HG02623 (cell line): ENCODE data around the gene TLE4.
"Not testable (repeated sequence)": the region's sequence is repeated elsewhere in the genome, so short reads cannot be mapped to it uniquely, and the experiment has no call there.

Experiments
- ATAC-seq: cut with Tn5 transposase; IDR thresholded peaks from one replicate; pipeline ENCODE4 v1.9.1; 2021; ENCODE audit warnings: moderate library complexity; ENCODE audit not compliant: unreplicated experiment

Gene TLE4

DNA sequence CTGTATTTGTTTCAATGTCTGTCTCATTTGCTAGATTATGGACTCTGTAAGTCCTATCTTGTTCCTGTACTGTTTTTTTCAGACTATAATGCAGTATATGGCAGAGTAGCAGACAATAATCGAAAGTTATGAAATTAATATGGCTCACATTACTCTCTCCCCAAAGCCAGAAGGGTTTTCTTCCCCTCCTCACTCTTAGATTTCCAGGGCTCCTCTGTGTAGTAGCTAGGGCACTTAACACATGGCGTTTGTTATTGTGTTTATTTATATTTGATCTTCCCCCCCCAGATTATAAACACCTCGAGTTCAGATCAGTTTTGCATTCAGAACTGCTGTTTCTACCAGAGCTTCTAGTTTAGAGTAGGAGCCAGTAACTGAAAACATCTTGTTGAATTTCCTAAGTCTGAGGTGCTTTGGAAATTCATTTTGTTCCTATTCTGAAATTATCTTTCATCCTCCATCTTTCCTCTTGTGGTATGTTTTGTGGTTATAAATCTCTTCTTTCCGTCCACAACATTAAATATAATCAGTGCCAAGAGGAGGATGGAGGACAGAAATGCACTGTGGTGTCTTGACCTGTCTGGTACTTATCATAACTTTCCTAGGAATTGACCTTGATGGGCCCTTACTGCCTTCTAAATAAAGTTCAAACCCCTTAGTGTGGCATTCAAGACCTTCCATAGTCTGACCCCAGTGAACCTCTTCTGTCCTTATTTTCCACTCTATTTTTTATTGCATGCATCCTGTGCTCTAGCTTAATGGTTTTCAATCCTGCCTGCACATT lies 27.0 kb downstream of the TLE4 start:
- no peak for ATAC-seq

DNA sequence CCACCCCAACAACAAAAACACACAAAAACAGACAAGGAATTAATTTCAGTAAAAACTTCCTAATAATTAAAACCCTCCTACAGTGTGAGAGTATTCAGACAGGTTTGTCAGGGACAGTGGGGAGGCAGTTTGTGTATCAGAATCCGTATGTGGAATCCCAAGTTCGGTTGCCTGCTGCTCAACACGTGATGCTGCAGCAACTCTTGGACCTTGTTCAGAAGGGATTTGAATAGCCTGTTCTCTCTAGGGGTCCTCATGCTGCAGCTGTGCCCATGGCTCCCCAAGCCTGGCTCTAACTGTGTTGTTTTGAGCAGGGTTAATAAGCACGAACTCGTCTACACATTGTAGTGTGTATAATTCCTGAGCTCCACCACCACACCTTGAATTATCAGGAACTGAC lies 28.7 kb downstream of the TLE4 start:
- ATAC-seq: no peak

DNA sequence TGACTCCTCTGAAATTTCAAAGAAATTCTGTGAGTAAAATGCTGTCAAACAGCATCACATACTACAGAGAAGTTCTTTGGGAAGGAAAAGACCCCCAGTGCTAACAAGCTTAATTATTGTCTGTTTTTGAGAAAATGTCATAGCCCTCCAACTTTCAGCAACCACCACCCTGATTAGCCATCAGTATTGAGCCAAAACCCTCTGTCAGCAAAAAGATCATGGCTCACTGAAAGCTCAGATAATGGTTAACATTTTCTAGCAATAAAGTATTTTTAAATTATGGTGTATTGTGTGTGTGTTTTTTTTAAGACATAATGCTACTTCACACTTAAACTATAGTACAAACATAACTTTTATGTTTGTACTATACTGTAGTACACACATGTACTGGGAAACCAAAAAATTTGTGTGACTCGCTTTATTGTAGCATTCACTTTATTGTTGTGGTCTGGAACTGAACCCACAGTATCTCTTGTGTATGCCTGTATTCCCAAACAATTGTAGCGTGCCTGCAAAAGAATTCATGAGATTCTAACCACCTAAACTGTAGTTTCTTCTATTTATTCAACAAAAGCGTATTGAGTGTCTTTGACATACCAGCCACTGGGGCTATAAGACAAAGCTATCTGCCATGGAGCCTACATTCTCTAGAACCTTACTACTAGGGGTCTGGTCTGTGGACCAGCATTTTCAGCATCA lies 31.6 kb downstream of the TLE4 start:
- ATAC-seq: no peak

DNA sequence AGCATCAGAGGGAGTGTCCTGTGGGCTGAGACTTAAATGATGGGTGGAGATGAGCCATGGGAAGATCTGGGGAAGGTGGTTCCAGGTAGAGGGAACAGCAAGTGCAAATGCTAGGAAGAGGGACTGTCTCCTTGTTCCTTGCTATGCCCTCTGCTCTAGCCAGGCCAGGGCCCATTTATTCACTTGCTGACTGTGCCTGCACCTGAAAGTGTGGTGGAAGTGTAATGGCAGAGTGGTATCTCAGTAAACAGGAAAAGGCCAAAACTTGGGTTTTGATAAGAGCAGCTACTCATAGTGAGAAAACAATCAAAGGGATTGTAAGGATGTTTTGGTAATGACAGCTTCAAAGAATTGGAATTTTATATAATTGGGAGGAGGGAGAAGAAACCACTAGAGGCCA lies 32.4 kb downstream of the TLE4 start:
- no peak for ATAC-seq

DNA sequence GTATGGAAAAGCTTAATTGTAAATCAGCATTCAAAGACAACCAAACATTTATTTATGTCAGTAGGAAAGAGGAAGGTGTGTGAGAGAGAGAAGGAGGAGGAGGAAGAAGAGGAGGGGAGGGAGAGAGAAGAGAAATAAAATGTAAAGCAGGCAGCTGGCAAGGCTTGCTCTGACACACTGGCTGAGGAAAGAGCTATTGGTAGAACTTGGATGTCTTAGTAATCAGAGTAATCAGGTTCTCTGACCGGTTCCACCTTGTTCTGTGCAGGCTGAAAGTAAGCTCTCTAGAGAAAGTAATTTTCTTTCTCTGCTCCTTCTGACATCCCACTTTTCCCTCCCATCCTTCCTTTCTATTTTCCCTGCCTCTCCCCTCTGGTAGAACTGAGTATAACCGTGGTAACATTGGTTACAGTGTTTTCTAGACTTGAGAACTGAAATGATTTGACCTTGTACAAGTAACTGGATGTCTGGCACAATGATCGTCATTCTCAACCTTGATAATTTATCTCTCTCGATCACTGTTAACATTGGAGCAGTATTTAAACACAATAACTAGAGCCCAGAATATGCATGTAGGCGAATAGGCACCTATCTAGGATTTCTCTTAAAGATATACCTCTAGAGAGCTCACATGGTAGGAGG lies 33.3 kb downstream of the TLE4 start:
- ATAC-seq: no peak

DNA sequence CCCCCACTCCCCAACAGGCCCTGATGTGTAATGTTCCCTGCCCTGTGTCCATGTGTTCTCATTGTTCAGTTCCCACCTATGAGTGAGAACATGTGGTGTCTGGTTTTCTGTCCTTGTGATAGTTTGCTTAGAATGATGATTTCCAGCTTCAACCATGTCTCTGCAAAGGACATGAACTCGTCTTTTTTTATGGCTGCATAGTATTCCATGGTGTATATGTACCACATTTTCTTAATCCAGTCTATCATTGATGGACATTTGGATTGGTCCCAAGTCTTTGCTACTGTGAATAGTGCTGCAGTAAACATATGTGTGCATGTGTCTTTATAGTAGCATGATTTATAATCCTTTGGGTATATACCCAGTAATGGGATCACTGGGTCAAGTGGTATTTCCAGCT lies 34.8 kb downstream of the TLE4 start:
- ATAC-seq: not testable (repeated sequence)

DNA sequence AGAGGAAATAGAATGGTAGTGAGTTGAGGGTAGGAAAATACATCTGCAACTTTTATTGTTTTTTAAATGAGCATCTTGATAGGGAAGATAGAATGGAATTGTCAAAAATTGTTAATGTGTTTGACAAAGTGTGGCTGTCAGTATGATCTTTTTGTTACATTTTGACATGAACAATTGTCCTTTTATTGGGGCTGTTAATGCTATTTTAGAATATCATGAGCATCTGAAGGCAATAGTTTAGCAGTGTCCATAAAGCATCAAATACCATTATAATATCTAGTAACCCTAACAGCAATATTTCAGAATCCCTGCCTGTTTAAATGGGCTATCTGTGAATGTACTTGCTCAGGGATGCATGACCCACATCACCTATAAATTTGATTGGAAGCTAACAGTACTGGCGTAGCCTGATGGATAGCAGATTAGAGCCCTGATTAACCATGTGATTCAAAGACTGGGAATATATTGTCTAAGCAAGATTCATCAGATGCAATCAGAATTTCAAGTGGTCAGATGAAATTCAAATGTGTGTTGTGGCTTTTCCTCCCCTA lies 37.8 kb downstream of the TLE4 start:
- ATAC-seq: no peak

DNA sequence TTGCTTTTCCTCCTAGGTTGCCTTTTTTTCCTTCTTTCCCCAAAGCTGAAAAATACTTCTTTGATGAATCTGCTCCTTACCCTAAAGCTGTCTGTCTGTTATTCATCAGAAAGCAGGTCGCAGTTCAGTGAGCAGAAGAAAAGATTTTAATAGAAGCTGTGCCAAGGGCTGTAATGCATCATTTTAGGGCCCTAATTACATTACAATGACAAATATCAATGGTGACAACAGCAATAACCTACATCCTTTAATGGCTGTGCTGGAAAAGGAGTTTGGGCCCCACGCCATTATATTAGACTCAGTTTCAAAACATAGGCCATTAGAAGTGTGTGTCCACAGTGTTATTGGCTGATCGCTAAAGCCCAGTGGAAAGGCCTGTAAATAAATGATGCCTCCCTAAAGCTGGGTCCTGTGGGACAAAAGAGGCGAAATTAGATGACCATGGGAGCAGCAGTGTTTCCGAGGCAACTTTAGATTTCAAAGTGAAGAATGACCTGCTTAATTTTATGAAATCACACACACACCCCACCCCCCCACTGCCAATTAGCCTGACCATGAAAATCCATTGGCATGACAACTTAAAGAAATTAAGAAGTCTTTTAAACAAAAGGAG lies 38.4 kb downstream of the TLE4 start:
- no peak for ATAC-seq

DNA sequence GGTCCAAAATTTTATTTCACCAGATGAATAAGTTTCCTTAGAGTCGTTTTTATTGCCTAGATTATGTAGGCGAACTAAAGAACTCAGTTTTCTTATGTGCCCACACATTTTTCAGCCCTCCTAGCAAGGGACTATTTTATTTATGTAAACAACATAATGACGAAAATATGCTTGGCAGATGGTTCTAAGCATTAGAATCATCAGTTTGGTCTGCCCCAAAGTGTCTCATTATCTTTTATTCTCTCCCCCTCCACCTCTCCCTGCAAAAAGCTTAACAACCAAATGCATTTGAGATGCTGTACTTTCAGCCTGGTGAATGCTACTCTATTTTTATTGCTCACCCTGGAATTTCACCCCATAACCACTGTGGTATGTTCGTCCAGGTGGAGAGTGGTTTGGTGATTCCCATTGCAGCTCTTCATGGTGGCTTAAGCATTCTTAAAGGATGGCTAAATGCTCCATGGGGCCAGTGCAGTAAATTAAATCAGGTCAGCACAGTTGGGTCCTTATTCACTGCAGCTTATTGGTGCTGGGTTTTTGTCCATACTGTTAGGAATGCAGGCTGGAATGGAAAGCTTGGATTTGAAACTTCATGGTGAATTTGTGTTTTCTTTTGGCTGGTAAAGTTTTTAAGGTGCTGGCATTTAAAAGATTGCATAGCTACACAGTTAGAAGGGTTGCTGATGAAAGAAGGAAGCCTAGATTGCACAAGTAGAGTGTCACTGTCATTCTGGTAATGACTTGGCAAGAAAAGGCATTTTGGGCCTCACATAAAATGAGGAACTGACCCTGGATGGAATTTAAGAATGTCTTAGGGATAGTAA lies 39.2 kb downstream of the TLE4 start:
- peak; percentile 94 for ATAC-seq

DNA sequence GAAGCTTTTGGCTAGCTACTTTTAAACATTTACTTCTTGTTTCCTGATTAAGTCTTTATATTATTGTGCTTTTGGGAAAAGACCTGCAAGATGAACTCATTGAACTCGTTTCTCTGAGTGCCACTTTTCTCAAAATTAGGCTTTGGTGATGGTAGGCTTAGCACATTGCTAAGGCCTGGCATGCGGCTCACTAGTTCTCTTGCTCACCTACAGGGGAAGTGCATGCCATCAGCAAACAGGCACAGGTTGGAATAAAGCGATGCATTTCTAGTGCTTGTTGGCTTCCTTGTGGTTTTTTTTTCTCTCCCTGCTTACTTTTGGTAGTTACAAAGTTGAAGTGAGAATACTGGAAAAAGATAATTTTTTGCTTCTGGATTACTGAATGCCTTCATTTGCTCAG lies 41.4 kb downstream of the TLE4 start:
- no peak for ATAC-seq

DNA sequence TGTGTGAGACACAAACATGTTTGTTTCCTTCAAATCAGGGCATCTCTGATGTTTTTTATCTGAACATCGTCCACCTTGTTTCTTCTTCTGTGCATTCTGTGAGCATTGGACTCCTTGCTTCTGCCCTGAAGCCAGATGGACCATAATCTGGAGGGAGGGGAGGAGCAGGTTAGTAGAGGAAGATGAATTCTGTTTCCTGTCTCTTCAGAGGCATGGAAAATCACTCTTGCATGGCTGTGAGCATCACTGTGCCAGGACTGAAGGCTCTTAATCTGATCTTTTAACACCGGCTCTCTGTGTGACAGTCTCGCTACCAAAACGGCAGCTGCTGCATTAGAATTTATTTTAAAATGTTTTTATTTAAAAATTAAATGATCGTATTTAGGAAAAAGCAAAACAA lies 43.3 kb downstream of the TLE4 start:
- ATAC-seq: no peak

DNA sequence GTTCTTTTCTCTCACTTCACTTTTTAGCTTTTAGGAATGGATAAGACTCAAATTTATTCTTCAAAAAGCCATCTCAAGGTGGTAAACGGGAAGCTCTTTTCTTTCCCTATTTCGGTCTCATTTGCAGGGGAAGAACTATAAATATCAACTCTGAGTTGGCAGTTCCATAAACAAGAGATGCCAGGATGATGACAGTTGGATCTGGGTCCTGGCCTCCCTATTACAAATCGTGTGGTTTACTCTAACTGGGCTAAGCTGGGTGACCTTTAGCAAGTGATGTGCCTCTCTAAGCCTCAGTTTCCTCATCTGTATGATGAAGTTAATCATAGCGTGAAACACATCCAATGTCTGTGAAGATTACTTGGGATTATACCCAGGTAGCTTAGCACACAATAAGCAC lies 44.2 kb downstream of the TLE4 start:
- ATAC-seq: no peak

DNA sequence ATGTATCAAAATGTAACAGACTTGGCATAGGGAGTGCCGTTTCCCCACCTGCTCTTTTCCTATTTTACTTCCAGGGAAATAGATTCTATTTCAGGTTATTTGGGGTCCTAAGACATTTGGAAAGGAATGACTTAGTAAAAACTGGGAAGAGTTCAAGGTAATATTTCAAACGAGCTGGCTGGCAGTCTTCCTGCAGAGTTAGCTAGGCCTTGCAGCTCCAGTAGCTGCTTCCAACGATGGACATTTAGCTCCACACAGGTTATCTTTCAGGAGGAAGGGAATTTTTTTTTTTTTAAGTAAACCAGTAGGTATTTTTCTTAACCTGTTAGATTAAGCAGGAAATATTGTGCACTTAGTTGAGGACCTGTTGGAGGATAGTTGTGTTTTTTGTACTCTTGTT lies 45.2 kb downstream of the TLE4 start:
- ATAC-seq: no peak

DNA sequence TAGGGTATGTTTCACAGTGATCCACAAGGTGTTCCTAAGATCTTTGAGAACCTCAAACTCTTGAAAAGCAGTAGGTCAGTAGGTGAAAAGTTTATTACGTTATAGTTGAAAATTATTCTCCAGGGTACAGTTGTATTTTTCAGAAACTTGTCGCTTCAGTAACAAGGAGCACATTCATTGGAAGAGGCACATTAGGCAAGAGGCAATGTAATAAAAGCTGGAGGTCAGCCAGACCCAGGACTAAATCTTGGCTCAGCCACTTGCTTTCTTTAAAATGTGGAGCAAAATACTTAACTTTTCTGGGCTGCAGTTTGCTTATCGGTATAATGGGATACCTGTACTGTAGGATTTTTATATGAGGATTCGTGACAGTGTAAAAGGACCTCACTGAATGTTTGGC lies 45.6 kb downstream of the TLE4 start:
- no peak for ATAC-seq

DNA sequence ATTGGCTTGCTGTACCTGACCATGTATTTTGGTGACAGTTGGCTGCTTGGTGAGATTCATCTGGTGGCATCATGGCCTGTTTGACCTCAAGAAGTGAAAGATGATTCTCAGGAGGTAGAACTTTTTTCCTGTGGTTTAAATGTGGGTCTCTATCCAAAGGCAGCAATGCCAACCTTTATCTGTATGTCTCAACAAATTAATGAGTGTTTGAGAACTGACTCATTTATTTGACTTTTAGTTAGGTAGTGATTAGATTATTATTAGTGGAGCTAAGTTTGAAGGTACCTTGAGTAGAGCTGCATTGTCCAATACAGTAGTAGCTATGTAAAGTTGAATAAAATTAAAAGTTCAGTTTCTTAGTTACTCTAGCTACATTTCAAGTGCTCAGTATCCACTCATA lies 48.2 kb downstream of the TLE4 start:
- no peak for ATAC-seq

DNA sequence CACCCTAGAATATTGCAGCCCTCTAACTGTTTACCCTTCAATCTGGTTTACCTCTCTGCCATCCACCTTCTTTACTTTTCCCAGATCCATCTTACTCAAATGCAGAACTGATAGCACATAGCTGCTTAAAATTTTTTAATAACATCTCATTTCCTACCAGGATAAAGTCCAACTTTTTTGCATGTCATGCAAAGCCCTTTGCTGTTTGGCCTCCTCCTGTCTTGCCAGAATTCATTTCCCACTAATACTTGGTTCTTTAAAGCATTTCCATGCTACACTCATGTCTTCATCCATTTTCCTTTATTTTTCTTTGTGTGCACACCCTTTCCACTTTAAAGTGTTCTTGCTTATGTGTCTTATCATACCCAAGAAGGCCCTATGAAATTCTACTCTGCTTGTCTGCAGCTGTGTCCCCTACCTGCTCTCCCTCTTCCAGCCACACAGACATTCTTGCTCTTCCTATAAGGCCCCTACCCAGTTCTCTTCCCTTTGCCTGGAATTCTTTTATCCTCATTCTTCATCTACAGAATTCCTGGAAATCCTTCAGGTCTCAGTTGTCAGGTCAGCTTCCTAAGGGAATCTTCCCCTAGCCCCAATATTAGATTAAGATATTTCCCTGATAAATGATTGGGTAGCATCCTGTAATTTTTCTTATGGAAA lies 50.3 kb downstream of the TLE4 start:
- ATAC-seq: no peak

DNA sequence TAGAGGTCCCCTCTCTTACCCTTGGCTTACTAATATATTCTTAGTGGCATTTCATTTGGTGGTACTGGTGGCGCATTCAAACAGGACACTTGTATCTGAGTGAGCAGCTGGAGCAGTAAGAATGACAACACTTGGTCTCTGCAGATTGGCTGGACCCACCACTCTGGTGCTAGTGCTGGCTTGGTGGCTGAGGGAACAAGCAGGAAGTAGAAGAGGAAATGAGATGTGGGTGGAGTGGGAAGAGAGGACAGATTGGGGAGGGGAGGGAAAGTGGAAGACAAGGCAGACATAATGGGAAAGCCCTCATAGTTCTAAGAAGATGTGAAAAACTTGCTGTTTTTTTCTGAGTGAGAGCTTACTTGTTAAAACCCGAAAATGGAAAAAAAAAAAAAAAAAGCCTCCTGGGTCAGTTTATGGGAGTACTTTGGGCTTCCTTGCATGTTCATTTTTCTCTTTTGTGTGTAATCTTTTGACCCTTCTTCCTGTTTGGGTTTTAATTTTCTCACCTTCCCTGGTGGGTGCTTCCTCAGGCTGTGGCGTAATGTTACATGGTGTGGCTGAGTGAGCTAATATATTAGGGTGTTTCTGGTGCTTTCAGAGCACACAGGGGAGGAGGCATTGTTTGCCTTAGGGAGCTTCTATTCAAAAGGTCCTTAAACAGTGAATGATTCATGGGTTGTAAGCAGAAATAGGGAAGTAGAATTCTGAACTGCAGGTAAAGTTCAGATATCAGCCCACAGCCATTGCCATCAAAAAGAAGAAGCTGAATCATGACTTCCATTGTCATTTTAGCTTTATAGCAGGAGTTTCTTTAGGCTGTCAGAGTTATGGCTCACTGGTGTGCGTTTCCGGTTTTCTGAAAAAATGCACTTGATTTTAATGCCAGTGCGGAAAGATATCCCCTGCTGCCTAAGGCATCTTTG lies 52.3 kb downstream of the TLE4 start:
- ATAC-seq: peak; percentile 94

DNA sequence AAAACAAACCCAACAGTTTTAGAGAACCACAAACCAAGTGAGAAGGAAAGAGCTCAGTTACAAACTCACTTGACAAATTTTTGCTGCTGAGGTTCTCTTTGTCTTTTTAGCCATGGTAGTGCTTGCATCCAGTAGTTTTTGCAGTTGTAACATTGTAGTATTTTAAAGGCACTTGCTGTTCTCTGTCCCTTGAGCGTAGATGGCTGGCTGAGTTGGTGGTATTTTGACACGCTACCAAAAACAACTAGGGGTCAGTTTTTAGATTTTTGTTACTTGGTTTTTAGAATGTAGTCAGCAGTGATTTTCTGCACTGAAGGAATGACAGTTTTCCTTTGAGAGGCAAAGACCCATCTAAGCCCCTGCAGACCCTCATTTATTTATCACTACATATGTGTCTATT lies 58.0 kb downstream of the TLE4 start:
- no peak for ATAC-seq
